ENCODE data around the gene IMMP2L.

Gene IMMP2L

DNA sequence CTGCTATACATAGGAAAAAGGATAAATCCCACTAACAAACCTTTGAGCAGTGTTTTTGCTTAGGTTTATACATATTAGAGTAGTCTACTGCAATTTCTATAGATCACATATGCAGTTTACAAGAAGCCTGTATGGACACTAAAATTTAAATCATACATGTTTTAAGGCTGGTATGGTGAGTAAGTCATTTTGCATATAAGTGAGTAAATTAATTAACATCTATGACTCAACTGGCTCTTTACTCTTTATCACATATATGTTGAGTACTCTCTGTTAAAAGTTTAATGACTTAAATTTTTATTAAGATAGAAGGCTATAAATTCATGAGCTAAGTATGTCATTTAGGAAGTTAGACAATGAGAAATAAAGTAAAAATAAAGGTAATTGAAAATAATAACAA, 402.0 kb downstream of the IMMP2L start:
- no peak for DNase-seq

DNA sequence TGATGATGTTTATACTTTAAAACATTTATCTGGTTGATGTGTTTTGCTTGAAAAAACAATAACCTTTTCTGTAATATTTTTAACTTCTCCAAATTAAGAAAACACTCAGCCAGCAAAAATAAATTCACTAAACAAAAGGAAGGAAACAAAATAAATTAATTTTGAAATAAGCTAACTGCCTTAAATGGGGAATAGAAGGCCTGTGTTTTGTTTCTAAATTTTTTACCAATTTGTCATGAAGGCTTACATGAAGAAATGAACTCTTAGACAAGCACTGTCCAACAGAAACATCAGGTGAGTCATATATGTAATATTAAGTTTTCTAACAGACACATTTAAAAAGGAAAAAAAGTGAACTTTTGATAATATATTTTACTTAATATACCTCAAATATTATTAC, 402.9 kb downstream of the IMMP2L start:
- DNase-seq: no peak

DNA sequence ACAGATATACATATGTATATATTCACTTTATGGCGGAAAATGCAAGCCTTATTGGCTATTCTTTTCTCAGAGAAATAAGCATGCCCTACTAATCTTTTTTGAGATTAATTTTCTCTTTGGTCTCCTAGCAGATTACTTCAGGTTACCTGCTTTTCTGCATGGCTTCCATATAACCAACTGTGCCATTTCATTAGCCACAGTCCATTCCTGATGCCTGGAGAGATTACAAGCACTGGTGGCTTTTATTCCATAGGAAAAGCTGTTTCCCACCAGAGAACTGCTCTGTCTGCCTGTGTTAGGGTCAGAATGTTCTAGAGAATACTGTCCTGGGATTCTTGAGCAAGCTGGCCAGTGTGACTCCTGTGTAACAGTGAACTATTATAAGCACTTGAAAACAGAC, 411.6 kb downstream of the IMMP2L start:
- DNase-seq: no peak

DNA sequence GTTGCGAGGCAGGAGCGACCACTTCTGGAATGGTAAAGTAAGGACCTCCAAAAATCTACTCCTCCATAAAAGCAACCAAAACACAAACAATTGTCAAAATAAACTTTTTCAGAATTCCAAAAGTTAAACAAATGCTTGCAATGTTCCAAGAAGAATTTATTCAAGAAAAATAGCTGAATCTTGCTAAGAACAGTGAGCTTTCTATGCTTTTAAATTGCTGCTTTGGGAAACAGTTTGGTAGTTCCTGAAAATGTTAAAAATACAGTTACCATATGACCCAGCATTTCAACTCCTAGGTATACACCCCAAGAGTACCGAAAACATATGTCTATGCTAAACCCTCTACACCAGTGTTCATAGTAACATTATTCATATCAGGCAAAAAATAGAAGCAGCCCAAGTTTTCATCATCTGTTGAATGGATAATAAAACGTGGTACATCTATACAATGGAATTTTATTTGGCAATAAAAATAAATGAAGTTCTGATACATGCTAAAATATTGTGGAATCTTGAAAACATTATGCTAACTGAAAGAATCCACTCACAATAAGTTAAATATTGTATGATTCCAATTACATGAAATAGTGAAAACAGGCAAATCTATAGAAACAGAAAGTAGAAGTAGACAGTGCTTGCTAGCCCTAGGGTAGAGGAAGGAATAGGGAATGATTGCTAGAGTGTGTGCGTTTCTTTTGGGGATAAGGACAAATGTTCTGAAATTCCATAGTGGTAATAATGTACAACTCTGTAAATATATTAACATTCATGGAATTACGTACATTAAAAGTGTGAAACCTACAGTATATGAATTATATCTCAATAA, 414.4 kb downstream of the IMMP2L start:
- DNase-seq: no peak

DNA sequence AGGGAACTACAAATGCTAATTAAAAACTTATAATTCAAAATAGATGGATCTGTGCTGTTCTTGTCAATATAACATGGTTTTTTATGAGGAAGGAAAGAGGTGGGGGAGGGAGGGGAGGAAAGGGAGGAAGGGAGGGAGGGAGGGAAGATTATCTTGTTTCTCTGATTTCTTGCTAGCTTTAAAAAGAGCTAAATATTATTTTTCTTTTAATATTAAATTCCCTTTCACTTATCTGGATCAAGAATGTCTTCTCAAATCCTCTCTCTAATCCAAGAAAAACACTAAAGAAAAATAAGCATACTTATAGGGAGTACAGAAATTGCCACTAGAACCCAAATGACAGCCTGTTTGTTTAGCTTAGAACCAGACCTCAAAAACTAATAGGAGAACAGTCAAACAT, 416.2 kb downstream of the IMMP2L start:
- no peak for DNase-seq

DNA sequence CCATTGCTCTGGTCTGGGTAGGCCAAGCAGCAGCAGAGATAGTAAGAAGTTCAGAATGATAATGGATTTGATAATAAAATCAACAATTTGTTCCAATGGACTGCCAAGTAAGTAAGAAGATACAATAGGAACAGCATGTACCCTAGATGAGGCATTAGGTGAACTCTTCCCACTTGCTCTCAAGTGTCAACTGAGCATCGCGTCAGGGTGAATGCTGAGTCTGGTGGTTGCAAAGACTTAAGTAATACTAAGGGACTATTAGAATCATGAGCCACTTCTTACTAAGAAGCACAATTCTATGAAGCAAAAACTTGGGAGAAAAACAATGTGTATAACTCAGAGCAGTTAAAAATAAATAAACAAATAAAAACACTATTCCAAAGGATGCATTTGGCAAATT, 416.8 kb downstream of the IMMP2L start:
- no peak for DNase-seq

DNA sequence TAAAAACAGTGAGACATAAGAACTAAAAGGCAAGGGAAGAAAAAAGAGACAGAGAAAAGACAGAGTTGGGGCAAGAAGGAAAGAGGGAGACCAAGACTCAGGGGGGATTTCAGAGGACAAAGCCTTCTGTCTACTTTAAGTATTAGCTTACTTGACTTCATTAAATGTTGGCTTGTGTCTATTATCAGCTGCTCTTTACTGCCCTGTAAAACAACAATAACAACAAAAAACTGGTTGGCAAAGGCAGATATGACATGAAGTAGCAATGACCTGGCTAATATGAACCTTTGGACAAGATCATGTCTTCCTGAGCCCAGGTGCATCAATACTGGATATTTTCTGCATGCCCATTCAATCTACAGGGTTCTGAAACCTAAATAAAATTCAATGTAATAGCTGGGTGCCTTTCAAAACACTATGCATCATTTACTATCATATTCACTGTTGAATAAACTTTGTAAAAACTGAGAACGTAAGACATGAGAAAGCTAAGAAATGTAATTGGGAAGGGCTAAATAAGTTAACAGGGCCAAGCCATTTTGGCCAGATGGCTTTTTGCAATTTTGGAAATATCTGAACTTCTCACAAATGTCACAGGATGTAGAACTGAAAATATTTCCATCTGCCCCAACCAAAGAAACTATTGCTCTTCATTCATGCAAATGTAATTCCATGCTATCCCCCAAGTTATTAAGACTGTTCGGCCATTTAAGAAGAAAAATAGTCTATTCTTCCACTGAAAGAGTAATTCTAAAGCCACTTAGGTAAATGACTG, 422.0 kb downstream of the IMMP2L start:
- DNase-seq: no peak

DNA sequence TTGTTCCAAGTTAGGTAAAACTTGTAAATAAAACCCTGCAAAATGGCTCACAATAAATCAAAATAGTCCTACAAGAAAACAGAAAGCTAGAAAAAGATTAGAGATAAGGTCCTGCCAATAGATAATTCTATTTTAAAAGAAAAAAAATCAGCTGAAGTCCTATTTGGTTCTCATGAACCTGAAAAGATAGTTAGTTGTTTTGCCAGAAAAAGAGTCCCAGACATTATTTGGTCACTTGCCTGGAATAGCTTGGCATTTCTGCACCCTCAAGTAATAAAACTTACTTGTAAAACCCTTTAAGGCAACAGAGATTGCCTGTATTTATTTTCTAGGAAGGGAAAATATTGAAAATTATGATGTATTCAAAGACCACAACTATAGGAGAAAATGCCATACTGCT, 423.7 kb downstream of the IMMP2L start:
- DNase-seq: no peak

DNA sequence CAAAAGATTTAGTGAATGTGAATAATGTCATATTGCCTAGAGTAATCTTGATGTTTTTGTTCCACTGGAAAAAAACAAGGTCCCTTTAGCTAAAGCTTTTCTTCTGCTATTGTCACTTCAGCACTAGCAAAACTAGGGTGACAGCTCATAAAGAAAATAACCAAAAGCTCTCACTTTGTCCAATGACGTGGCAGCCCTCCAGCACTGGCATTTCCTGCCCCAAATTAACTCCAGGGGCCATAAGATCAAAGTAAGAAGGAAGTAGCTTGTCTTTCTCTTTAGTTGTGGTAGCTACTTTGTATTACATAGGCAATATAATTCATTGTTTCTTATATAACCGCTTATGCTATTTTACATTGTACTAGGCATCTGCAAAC, 424.1 kb downstream of the IMMP2L start:
- peak in 11 of 51 donors; percentile 0 to 30 (median 3) for DNase-seq

DNA sequence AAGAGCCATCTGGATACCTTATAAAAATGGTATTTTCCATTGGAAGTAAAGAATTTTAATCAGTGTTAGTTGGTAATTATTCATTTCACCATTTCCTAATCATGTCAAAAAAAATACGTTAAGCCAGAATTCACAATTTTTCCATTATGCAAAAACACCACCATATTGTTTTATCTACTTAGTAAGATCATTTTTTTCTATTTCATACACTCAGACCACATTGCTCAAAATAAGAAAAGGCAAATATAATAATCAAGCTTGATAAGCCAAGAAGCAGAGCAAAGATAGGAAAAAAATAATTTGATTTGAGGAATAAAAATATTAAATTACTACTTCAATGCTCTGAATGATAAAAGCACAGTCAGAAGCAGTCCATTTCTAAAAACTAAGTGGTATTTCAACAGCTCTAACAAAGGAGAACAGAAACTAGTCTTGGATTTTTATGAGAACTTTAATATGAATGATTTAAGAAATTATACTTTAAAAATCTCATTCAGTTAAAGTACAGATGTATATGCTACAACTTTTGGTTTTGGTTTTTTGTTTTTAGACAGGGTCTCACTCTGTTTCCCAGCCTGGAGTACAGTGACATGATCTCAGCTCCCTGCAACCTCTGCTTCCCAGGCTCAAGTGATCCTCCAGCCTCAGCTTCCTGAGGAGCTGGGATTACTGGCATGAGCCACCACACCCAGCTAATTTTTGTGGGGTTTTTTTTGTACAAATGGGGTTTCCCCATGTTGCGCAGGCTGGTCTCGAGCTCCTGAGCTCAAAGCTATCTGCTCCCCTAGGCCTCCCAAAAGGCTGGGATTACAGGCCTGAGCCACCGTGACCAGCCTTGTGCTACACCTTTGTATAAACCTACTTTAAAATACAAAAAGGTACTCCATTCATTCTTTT, 424.7 kb downstream of the IMMP2L start:
- DNase-seq: peak in 2 of 51 donors; percentile 1 to 10

DNA sequence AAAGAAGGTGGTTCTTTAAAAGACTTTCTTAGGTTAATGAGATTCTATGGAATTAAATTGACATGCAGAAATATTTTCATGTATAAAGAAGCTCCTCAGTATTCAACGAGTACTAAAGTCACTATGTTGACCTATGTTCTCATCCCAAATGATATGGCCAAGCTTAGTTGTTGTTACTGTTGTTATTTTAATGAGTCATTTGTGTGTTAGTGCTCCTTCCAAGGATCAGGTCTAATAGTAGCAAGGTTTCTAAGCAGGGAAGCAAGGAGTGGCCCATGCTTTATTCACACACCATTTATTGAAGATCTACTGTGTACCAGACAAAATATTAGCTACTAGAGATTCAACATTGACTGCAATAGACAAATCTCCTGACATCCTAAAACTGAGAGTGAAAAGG, 429.5 kb downstream of the IMMP2L start:
- no peak for DNase-seq

DNA sequence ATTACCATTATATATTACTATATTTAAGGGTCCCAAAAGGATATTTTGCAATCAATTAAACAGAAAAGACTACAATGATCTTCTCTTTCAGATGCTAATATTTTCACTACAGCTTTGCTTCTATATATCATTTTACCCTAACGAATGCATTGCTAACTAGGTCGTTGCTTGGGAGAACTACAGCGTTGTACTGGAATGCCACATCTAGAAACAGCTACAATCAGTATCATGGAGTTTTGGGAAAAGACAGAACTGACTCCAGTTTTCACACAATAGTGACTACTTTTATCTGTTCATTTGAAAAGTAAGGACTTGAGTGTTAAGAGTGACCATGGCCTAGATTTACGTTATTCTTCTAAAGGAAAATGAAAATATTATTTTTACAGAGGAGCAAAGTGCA, 432.9 kb downstream of the IMMP2L start:
- DNase-seq: no peak

DNA sequence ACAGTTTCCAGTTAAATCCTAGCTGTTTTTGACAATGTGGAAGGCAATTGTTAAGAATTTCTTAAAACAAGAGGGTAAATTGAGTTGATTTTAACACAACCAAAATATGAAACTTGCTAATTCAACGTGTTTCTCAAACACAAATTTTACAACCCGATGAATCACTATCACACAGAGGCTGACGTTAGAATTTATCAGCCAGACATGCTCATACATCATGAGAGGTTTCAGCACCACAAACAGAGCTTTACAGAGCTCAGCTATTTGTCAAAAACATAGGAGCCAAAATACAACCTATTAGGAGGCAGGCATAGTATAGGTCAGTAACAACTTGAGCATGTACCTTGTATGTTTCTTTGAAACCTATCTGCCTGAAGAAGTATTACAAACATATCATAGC, 435.3 kb downstream of the IMMP2L start:
- DNase-seq: no peak

DNA sequence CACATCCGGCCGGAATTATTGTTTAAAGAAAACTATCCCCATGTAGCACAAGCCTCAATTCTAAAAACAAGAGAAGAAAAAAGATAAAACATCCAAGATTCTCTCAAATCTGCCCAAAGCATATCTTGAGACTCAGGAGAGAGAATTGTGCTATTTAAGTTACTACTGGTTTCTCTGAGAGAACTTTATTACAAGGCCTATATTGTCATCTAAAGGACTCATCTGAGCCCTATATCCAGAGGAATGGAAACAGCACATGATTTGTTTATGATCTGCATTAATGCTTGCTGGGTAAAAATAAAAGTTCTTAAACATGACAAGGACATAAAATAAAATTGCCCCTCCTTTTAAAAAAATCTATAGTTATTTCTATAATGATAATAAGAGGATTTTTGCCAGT, 446.3 kb downstream of the IMMP2L start:
- DNase-seq: no peak

DNA sequence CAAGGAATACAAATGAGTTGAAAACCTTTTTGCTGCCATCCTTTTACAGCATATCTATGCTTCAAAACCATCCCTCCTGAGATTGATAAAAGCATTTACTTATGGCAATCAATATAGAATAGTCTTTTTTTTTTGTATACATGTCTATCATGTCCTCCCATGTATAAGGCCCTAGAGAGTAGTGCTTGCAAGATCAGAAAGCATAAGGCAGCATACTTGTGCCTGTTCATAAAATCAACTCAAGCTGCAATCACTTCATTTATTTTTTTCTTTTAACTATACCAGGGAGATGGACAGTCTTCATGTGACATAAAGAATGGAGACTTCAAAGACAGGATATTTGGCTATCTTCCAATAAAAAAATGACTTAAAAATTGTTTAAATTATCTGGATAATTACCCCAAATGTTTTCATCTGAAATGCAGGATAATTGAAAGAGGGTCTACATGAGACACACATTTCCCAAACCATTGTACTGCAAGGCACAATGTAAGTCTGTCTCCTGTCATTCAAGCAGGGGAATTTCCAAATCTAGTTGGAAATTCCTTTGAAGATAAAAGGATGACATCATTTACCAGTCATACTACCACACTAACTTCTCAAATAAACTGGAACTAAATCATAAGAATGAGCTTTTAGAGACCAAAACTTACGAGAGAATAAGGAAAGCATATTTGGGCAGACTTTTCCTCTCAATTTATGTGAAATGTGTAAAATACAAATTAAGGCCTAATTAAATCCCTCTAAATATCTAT, 448.9 kb downstream of the IMMP2L start:
- DNase-seq: no peak

DNA sequence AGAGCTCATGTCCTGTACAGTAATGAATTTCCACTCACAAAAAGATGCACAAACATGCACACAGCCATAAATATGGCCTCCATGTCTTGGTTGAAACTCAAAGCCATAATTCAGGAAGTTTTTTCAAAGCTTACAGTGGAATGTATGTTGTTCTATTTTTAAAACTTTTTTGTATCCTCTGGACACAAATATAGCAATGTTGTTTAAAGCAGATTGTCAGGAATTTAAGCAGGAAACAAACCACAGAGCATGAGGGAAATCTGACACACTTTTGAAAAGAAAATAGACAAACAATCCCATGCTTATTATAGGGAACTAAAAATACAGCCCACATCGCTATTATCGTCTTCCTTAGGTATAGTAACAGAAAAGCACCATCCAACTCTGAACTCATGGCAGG, 449.9 kb downstream of the IMMP2L start:
- DNase-seq: no peak

DNA sequence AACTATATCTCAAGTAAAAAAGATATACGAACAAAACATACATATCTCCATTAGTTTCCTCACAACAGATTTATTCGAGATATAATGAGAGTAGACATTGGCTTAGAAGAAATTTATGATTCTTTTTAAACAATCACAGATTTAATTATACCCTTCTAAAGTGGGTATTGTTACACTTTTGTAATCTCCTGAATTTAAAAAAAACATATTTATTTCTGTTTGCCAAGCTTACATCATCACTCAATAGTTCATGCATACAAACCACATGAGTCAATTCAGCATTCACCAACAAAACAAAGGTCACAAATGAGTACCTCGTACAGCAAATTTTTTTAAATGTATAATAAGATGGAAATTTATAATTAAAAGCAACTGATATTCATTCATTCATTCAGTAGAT, 453.8 kb downstream of the IMMP2L start:
- DNase-seq: no peak

DNA sequence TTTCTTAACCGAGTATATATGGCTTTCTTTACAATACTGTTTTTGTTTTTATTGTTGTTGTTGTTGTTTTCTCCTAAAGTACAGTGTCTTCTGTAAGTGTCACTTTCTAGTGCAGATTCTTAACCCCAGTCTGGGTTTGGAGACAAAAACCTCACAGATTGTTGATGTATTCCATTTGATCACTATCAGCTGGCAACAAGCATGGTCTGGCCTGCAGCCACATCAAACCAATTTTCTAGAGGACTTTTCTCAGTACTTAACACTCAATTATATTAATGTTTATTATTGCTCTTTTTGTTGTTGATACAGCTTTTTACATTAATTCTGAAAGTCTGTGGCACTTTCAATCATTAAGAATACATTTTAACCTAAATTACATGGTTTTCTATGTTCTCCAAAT, 454.3 kb downstream of the IMMP2L start:
- no peak for DNase-seq

DNA sequence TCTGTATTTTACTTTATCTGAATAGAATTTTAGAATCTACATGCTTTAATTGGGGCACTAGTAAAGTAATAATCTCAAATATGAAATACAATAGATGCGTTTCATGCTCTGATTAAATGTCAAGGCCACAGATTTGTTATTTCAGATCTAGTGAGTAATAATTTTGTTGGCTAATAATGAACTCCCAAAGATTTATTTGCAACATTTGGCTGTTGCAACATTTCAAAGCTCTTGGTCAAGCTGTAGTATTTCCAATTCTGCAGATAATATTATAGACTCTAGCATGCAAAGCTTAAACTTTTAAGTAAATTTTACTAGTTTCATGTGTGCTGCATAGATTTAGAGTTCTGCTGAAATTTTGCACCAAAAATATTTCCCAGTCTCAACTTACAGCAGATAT, 454.7 kb downstream of the IMMP2L start:
- DNase-seq: no peak

DNA sequence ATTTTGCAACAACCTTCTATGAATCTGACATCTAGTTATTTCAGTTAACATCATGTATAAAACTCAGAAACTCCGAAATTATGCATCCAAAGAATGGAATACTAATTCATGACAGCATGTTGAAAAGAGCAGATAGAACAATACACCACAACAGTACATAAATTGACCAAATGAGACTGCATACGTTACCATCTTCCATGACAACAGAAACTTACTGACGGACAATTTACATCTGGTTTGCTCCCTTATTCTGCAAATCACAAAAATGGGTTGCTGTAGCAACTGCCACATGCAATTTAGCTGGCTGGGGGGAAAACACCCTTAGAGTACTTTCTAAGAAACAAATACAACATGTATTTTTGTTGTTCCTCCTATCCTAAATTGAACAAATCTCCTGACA, 457.0 kb downstream of the IMMP2L start:
- DNase-seq: no peak

DNA sequence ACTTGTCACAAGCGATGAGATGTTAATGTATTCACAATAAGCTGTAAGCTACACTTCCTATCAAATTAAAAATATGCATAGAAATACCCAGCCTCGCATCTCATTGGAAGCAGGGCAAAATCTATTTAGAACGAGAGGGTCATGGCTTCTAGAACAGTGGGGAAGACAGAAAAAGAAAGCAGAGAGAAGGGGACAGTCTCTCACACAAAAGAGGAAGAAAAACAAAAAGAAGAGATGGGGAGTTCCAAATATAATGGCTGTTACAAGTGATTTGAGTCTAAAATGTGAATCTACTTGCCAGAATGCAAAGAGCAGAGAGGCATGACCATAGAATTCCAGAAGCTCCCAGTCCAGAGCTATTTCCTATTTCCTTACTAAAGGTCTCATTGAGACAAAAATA, 457.6 kb downstream of the IMMP2L start:
- DNase-seq: no peak
